HG03520 (cell line): Measurements from ENCODE around the gene HASPIN.
"Not testable (repeated sequence)": the region's sequence is repeated elsewhere in the genome, so short reads cannot be mapped to it uniquely, and the experiment has no call there.

Experiments
- ATAC-seq: cut with Tn5 transposase; IDR thresholded peaks from one replicate; pipeline ENCODE4 v1.9.1; 2021; ENCODE audit warnings: mild to moderate bottlenecking, moderate library complexity; ENCODE audit not compliant: unreplicated experiment

The HASPIN gene

DNA sequence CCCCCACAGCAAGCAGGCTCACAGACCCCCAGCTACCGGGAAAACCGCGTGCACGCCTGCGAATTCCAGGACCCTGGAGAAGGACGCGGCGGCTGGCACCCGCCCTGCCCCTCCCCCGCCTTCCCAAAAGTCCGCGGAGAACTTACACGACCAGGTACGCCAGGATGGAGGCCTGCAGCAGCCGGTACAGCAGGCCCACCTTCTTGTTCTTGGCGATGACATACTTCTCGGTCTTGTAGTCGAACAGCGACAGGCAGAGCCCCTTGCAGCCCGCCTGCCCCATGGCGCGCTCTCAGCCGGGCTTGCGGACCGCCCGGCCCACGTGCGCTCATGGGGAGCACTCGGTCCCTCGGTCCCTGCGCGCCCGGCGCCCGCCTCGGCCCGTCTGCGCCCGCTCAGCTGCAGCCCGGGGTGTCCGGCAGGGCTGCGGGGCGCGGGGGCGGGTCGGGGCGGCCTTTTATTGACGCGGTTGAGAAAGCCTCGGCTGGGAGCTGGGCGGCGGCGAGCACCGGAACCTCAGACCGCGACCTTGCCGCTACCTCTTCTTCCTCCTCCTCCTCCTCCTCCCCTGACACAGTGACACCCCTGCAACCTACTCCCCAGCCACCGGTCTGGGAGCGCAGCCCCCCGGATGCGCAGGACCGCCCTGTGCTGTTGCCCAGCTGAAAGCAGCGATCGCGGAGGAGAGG, 27.8 kb upstream of the HASPIN start, which contains the start of gene P2RX5:
P2RX5 (minus strand) TSS at position 433 of the 689 bp plus-strand sequence; CDS start at position 283, 150 bp downstream.
- no peak for ATAC-seq

DNA sequence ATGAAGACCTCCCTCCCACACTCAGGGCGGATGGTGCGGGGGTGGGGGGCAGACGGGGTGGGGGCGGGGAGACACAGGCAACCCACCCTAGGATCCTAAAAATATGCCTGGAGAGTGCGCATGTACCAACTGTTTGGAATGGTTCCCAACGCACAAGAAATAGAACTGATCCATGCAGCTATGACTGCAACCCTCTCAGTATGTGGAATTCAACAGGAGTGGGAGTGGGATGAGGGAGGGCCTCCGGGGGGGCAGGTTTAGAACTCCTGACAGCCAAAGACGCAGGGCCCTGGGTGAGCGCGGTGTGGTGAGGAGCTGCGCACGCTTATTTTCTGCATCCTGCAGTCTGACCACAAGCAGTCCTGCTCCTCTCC, 26.6 kb upstream of the HASPIN start:
- no peak for ATAC-seq

DNA sequence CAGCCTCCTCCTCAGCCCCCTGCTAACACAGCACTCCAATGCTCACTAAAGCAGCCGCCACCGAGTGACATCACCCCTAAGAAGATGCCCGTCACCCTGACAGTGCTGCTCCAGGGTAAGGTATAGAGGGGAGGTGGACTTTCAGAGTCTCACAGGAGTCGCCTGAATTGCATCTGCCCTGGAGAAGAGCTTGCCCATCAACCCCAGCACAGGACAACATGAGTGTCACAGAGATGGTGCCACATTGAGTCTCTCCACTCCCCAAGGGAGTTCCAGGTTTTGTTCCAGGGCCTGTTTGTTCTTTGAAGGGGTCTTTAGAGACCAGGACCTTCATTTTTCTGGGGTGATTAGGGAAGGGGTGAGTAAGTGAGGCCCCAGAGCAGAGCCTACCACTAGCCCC, 25.6 kb upstream of the HASPIN start:
- no peak for ATAC-seq

DNA sequence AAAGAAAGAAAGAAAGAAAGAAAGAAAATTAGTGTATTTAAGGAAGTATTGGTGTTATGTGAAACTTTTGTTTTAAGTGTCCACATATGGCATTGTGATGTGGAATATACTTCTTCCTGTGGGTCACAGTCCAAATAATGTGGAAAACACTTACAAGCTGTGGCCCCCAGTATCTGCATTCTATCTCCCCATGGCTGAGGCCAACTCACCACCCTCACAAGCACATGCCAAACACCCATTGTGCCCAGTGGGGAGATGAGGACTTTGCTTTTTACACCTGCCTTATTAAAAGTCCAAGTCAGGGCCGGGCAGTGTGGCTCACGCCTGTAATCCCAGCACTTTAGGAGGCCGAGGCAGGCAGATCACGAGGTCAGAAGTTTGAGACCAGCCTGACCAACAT, 23.8 kb upstream of the HASPIN start:
- no peak for ATAC-seq

DNA sequence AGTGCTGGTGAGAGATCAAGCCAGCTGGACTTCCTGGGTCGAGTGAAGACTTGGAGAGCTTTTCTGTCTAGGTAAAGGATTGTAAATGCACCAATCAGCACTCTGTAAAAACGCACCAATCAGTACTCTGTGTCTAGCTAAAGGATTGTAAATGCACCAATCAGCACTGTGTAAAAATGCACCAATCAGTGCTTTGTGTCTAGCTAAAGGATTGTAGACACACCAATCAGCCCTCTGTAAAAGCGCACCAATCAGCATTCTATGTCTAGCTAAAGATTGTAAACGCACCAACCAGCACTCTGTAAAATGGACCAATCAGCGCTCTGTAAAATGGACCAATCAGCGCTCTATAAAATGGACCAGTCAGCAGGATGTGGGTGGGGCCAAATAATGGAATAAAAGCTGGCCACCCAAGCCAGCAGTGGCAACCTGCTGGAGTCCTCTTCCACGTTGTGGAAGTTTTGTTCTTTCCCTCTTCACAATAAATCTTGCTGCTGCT, 21.6 kb upstream of the HASPIN start:
- not testable (repeated sequence) for ATAC-seq

DNA sequence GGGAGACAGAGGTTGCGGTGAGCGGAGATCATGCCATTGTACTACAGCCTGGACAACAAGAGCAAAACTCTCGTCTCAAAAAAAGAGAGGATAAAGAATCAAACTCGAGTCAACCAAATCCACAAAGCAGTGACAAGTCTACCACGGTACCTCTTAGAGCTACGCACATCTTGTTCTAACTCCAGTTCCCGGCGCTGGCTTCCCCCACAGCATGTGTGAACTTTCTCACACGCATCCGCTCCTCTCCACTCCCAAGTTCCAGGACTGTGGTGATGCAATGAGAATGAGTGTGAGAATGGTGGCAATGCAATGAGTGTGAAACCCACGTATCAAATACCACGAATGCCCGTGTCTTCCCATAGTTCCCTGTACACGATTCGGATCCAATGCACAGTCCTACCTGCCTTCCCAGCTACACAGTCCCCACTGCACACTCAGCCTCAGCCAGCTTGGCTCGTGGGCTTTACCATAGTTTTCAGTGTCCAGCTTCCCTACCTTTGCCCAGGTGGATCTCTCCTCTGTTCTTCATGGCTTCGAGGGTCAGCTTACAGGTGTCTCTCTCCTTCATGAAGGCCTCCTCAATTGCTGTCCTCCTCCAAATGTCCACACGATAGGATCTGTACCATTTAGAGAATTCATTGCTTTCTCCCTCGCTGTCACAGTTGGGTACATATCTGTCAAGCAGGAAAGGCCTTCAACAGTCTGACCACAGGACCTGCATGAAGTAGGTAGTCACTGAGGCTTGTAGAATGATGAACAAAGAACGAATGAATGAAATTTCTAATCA, 18.6 kb upstream of the HASPIN start:
- ATAC-seq = no peak

DNA sequence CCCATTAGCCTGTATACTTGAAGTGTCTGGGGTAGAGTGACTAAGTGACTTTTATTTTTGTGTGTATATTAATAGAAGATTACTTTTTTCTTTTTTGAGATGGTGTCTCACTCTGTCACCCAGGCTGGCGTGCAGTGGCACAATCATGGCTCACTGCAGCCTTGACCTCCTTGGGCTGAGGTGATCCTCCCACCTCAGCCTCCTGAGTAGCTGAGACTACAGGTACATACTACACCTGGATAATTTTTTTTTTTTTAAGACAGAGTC, 18.1 kb upstream of the HASPIN start:
- ATAC-seq = not testable (repeated sequence)

DNA sequence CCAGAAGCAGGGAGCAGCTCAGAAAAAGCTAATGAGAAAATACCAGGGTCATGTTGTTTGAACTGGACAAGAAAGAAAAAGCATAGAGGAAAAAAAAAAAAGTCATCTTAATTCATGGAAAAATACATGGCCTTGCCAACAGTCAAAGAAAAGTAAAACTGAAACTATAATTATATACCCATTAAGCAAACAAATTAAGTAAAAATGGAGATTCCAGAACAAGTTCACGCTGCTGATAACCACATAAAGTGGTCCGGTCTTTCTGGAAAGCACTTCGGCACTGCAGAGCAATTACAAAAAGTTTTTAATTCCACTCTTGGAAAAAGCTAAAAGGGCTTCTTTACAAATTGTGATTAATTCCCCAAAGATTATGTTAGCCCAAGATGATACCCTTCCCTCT, 15.3 kb upstream of the HASPIN start:
- no peak for ATAC-seq

DNA sequence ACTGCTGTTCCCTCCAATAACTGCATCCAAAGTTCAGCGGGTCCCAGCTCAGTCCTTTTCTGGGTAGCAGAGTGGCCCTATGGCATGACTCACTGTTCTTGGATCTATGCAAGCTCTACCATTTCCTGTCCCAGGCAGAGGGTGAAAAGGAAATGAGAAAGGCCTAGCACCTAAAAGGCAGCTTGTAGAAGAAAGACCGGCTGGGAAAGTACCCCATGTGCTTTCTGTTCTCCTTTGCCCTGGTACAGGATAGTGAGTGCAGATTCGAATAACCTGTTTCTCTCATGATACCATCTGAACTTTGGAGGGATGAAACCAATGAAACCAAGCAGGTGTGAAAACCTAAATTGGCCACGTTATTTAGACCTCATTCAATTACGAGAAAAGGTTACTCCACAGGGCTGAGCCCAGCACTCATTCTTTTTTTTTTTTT, 12.7 kb upstream of the HASPIN start:
- peak; percentile 86 for ATAC-seq

DNA sequence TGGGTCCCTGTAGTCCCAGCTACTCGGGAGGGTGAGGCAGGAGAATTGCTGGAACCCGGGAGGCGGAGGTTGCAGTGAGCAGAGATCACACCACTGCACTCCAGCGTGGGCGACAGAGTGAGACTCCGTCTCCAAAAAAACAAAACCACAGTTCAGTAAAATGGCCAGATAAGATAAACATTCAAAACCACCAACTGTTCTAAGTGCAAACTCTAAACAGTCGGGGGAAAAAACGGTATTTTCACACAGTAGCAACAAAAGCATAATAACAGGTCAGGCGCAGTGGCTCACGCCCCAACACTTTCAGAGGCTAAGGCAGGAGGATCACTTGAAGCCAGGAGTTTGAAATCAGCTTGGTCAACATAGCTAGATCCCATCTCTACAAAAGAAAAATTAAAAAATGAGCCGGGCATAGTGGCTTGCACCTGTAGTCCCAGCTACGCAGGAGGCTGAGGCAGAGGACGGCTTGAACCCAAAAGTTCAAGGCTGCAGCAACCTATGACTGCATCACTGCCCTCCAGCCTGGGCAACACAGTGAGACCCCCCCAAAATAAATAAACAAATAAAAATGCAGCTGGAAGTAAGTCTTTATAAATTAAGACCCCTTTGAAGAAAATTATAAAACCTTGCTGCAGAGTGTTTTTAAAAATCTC, 10.8 kb upstream of the HASPIN start:
- no peak for ATAC-seq

DNA sequence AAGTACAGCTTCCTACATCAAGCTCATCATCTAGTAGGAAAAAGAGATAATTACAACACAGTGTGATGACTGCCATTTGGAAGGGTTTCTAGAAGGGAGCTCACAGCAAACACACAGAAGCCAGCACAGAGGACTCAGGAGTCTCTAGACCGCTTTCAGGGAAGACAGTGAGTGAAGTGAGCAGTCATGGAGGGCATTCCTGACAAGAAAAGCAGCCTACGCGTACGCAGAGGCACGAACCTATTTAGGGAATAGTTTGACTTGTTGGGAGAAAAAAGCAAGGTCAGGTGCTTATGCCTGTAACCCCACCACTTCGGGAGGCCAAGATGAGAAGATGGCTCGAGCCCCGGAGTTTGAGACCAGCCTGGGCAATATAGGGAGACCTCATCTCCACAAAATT, 8.4 kb upstream of the HASPIN start:
- ATAC-seq = no peak

DNA sequence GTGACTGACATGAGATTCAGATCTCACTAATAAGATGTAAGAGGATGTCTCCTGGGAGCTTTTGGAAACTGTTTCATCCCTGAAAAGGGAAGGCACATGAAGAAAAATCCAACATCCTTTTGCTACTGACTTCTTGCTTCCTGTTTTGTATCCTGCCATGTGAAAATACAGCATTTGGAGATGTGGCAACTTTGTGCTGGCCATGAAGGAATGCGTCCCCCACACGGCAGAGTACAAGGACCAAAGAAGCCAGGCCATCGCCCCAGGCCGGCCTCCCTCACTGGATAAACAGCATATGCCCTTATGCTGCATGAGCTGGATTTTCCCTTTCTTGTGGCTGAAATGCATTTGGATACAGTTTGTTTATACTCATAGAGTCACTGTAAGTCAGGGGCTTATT, 5.5 kb upstream of the HASPIN start:
- no peak for ATAC-seq

DNA sequence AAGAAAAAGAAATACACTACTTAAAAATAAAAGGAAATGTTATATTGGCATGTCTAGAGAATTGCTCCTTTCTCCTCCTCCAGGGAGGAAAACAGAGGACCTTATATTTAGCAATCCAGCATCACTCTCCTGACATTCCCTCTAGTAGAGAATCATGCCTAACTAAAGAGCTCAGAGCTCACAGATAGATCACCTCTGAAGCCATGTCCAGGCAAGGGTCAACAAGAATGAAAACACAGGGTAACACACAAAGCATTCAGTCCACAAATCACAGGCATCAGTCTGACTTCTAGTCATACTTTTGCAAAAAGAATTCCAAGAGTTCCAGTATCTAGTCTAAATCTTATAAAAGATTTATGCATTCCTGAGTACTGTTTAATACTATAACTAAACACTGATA, 4.4 kb upstream of the HASPIN start:
- ATAC-seq = no peak

DNA sequence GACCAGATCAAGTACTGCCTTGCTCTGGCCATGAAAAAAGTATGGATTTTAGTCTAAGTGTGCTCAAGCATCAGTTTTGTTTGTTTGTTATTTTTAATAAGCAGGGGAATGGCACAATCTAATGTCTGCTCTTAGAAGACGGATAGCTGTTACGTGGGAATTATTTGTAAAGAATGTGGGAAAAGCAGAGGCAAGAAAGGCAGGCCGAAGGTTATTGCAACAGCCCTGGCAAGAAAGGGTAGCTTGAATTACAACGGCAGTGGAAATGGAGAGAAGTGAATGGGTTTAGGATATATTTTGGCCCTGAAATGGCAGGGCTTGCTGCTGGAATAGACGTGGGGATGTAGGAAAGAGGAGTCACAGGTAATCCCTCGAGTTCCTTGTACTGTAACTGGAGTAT, 987 bp upstream of the HASPIN start:
- no peak for ATAC-seq

DNA sequence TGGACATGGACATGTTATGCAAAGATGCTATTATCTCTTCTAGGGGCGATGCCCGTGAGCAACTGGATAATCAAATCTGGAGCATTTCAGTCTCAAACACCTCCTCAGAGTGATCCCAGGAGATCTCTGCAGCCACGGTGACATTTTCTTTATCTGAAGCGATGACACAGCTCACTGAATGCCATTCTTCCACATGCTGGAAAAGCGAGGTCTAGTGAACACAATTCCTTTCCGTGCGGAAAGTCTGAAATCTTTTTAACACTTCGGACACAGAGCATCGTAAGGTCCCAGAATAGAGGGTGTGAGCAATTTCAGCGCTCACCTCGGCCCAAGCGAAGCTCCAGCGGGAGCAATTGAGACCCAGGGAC, 531 bp upstream of the HASPIN start:
- peak; percentile 3 for ATAC-seq

DNA sequence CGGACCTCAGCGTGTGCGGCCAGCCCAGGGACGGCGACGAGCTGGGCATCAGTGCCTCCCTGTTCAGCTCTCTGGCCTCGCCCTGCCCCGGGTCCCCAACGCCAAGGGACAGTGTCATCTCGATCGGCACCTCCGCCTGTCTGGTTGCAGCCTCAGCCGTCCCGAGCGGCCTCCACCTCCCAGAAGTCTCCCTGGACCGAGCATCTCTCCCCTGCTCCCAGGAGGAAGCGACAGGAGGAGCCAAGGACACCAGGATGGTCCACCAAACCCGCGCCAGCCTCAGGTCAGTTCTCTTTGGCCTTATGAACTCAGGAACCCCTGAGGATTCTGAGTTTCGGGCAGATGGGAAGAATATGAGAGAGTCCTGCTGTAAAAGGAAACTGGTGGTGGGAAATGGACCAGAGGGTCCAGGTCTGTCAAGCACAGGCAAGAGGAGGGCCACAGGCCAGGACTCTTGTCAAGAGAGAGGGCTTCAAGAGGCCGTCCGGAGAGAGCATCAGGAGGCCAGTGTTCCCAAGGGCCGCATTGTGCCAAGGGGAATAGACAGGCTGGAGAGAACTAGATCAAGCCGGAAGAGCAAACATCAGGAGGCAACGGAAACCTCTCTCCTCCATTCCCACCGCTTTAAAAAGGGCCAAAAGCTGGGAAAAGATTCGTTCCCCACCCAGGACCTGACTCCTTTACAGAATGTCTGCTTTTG, 825 bp downstream of the HASPIN start:
- ATAC-seq = no peak

DNA sequence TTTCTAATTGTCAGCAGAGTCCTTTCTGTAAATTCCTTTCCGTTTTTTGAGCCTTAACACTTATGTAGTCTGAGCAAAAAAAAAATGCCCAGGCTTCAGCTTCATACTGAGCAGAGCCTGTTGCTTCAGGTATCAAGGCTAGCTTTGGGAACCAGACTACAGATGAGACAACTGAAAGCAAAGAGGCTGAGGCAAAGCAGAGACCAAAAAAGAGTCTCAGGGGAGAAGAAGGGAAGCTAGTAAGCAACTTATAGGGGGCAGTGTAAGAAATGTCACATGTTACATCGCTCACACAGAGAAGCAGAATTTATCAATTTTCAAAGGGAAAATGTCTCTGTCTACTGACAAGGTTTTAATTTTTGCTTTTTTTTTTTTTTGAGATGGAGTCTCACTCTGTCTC, 3.3 kb downstream of the HASPIN start:
- ATAC-seq = no peak

DNA sequence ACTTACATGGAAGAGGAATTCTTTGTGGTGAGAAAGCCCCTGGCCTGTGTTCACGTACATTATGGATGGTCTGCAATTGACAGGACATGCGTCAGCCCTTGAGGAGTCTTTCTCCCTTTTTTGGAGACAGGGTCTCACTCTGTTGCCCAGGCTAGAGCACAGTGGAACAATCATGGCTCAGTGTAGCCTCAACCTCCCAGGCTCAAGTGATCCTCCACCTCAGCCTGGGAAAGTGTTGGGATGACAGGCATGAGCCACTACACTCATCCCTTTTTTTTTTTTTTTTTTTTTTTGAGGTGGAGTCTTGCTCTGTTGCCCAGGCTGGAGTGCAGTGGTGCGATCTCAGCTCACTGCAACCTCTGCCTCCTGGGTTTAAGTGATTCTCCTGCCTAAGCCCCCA, 4.4 kb downstream of the HASPIN start:
- not testable (repeated sequence) for ATAC-seq

DNA sequence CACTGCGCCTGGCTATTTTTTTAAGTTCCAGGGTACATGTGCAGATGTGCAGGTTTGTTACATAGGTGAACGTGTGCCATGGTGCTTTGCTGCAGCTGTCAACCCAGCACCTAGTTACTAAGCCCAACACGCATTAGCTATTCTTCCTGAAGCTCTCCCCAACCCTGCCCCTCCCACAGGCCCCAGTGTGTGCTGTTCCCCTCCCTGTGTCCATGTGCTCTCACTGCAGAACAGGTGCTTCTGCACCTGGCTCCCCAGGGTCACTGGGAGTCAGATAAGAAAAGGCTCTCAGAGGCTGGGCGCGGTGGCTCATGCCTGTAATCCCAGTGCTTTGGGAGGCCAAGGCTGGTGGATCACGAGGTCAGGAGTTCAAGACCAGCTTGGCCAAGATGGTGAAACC, 6.2 kb downstream of the HASPIN start:
- ATAC-seq = no peak

DNA sequence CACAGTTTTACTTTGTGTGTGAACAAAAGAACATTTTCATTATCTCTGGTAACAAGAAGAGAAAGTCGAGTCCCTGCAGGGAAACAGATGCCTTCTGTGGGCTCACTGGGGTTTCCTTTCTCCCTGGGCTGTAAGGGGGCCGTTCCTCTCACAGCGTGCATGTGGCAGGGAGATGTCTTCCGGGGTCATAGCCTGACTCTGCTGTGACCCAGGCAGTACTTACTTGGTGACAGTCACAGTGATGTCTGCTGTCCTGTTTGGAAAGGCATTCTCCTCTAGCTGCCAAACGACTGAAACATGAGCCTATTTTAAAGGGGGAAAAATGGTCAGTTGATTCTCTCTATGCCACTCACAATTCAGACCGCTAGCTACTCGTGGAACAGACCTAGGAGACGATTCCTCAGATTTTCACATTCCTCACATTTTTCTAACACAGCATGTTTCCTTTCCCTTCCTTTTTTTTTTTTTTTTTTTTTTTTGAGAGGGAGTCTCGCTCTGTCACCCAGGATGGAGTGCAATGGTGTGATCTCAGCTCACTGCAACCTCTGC, 7.3 kb downstream of the HASPIN start:
- ATAC-seq = no peak

DNA sequence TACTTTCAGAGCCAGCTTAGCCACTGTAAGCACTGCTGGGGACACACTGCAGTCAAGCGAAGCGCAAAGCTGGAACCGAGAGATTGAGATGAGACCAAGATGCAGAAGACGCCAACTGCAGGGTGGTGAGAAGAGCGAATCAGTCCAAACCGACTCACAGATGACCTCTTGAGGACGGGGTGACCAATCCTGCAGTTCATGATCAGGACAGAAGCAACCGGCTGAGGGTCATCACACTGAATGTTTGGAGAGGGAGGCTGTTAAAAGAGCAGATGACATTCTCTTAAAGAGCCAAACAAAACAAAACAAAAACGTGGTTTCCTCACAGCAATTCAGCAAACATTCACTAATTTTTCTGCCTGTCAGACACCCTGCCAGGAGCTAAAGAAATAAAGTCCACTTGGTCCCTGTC, 8.5 kb downstream of the HASPIN start:
- ATAC-seq = no peak
